GM20431 (cell line): Measurements from ENCODE around the gene CRACR2A.

Source experiments
- in situ Hi-C: fragments of 300-500 bp; cut with MseI, MboI; formaldehyde crosslinking; loops from one replicate; pipeline ENCODE4 v1.15.0; 2020; ENCODE audit warnings: low sequenced_read_pairs; ENCODE audit not compliant: unreplicated experiment

Gene CRACR2A

GRCh38 chr12:3727354-3727753 lies 25.6 kb downstream of the CRACR2A start:
- in situ Hi-C loops = no loop called here

GRCh38 chr12:3726456-3726855 lies 26.5 kb downstream of the CRACR2A start:
- in situ Hi-C loops = no loop called here

GRCh38 chr12:3725388-3726115 lies 27.4 kb downstream of the CRACR2A start:
- in situ Hi-C loops = no loop called here

GRCh38 chr12:3723916-3724805 lies 28.7 kb downstream of the CRACR2A start:
- in situ Hi-C loops = no loop called here

- in situ Hi-C loops = no loop called here
Observed at GRCh38 chr12:3722368-3722767, 30.5 kb downstream of the CRACR2A start.

GRCh38 chr12:3720772-3721171 lies 32.1 kb downstream of the CRACR2A start:
- in situ Hi-C loops = no loop called here

- in situ Hi-C loops = no loop called here
Observed at GRCh38 chr12:3718100-3718499, 34.8 kb downstream of the CRACR2A start.

GRCh38 chr12:3717283-3717898 lies 35.5 kb downstream of the CRACR2A start:
- in situ Hi-C loops = no loop called here

- in situ Hi-C loops = no loop called here
Observed at GRCh38 chr12:3715999-3716398, 36.9 kb downstream of the CRACR2A start.

GRCh38 chr12:3713947-3714346 lies 39.0 kb downstream of the CRACR2A start:
- in situ Hi-C loops = no loop called here

GRCh38 chr12:3713483-3713882 lies 39.4 kb downstream of the CRACR2A start:
- in situ Hi-C loops = no loop called here

- in situ Hi-C loops = no loop called here
Observed at GRCh38 chr12:3712209-3712992, 40.5 kb downstream of the CRACR2A start.

- in situ Hi-C loops = no loop called here
Observed at GRCh38 chr12:3705354-3705675, 47.6 kb downstream of the CRACR2A start.

GRCh38 chr12:3704512-3705353 lies 48.2 kb downstream of the CRACR2A start:
- in situ Hi-C loops = no loop called here

- in situ Hi-C loops = no loop called here
Observed at GRCh38 chr12:3700861-3701260, 52.0 kb downstream of the CRACR2A start.

- in situ Hi-C loops = no loop called here
Observed at GRCh38 chr12:3698218-3698974, 54.5 kb downstream of the CRACR2A start.

- in situ Hi-C loops = no loop called here
Observed at GRCh38 chr12:3697311-3697870, 55.5 kb downstream of the CRACR2A start.

- in situ Hi-C loops = no loop called here
Observed at GRCh38 chr12:3694673-3695072, 58.2 kb downstream of the CRACR2A start.
